Measurements from ENCODE around the gene KCNQ5. TPM values are rescaled to one million over a fixed set of nuclear protein-coding genes. Genes with fewer than 3 reads are reported as not detected.

The KCNQ5 gene
- total RNA-seq, 2 donors from 2014 or later: 0.22 to 0.56 TPM

DNA sequence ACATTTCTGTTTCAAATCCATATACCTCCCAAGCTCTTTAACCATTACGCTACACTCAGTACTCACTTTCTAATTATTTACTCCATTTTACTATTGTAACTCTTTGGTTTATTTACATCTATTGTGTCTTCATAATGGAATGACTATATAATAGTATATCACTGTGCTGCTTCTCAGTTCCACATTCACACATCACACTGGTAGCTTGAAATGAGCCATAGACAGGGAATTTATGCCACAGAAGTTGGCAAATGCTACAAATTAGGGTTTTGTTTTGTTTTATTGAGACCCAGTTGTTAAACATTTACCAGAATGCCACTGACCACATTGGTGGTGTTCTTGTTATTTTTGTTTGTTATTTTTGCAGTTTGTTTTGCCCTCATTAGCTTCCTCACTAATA lies 213.9 kb downstream of the KCNQ5 start:
- H3K9ac ChIP-seq (ENCODE audit: low read depth in 2 of 2, low read length in 2 of 2): no peak overlapping the region
- no peaks in the 10 kb centered on the region for H3K36me3 ChIP-seq
- TF ChIP-seq, protein P1, sequence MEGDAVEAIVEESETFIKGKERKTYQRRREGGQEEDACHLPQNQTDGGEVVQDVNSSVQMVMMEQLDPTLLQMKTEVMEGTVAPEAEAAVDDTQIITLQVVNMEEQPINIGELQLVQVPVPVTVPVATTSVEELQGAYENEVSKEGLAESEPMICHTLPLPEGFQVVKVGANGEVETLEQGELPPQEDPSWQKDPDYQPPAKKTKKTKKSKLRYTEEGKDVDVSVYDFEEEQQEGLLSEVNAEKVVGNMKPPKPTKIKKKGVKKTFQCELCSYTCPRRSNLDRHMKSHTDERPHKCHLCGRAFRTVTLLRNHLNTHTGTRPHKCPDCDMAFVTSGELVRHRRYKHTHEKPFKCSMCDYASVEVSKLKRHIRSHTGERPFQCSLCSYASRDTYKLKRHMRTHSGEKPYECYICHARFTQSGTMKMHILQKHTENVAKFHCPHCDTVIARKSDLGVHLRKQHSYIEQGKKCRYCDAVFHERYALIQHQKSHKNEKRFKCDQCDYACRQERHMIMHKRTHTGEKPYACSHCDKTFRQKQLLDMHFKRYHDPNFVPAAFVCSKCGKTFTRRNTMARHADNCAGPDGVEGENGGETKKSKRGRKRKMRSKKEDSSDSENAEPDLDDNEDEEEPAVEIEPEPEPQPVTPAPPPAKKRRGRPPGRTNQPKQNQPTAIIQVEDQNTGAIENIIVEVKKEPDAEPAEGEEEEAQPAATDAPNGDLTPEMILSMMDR (IDR thresholded peaks at IDR 0.05): no peak
- no peaks in the 10 kb centered on the region for H3K27me3 ChIP-seq
- H3K4me3 ChIP-seq: no peak overlapping the region
- H3K4me1 ChIP-seq: no peaks in the 10 kb centered on the region
- no peak for DNase-seq
- no peak overlapping the region for H3K27ac ChIP-seq
- no peaks in the 10 kb centered on the region for H3K9me3 ChIP-seq
- intact Hi-C loops (cut with DNase I): no loop called here

GRCh38 chr6:72836971-72837370 lies 215.1 kb downstream of the KCNQ5 start:
- no peaks in the 10 kb centered on the region for H3K36me3 ChIP-seq
- intact Hi-C loops (cut with DNase I): no loop called here
- TF ChIP-seq, protein P1 (IDR thresholded peaks at IDR 0.05): no peak
- no peaks in the 10 kb centered on the region for H3K27me3 ChIP-seq
- no peaks in the 10 kb centered on the region for H3K9me3 ChIP-seq
- H3K9ac ChIP-seq (ENCODE audit: low read depth in 2 of 2, low read length in 2 of 2): no peak overlapping the region
- H3K4me1 ChIP-seq: no peaks in the 10 kb centered on the region
- DNase-seq: no peak
- H3K4me3 ChIP-seq: no peak overlapping the region
- H3K27ac ChIP-seq: no peak overlapping the region

GRCh38 chr6:72841195-72841594 lies 219.3 kb downstream of the KCNQ5 start:
- TF ChIP-seq, protein P1 (IDR thresholded peaks at IDR 0.05): no peak
- intact Hi-C loops (cut with DNase I): no loop called here
- Histone ChIP-seq H3K9me3 (no peaks in the 10 kb centered on the region), H3K36me3 (no peaks in the 10 kb centered on the region), H3K9ac (ENCODE audit: low read depth in 2 of 2, low read length in 2 of 2) (no peak overlapping the region), H3K27ac (no peak overlapping the region), H3K4me1 (no peaks in the 10 kb centered on the region), H3K27me3 (no peaks in the 10 kb centered on the region), H3K4me3 (no peak overlapping the region)
- DNase-seq: no peak

- Histone ChIP-seq H3K9ac (ENCODE audit: low read depth in 2 of 2, low read length in 2 of 2) (no peak overlapping the region), H3K27ac (no peak overlapping the region), H3K4me3 (no peak overlapping the region), H3K9me3 (no peaks in the 10 kb centered on the region), H3K27me3 (no peaks in the 10 kb centered on the region), H3K4me1 (no peaks in the 10 kb centered on the region), H3K36me3 (no peaks in the 10 kb centered on the region)
- intact Hi-C loops (cut with DNase I): no loop called here
- no peak for DNase-seq
- TF ChIP-seq, protein P1 (IDR thresholded peaks at IDR 0.05): no peak
Measured at GRCh38 chr6:72842140-72842539, 220.3 kb downstream of the KCNQ5 start.

GRCh38 chr6:72844614-72845013 lies 222.8 kb downstream of the KCNQ5 start:
- H3K4me3 ChIP-seq: no peak overlapping the region
- no peaks in the 10 kb centered on the region for H3K9me3 ChIP-seq
- no peaks in the 10 kb centered on the region for H3K4me1 ChIP-seq
- intact Hi-C loops (cut with DNase I): no loop called here
- TF ChIP-seq, protein P1 (IDR thresholded peaks at IDR 0.05): no peak
- DNase-seq: no peak
- no peaks in the 10 kb centered on the region for H3K36me3 ChIP-seq
- no peak overlapping the region for H3K9ac ChIP-seq (ENCODE audit: low read depth in 2 of 2, low read length in 2 of 2)
- no peaks in the 10 kb centered on the region for H3K27me3 ChIP-seq
- no peak overlapping the region for H3K27ac ChIP-seq

- TF ChIP-seq, protein P1 (IDR thresholded peaks at IDR 0.05): no peak
- no peaks in the 10 kb centered on the region for H3K4me1 ChIP-seq
- intact Hi-C loops (cut with DNase I): no loop called here
- no peaks in the 10 kb centered on the region for H3K36me3 ChIP-seq
- H3K4me3 ChIP-seq: no peak overlapping the region
- no peak for DNase-seq
- H3K27me3 ChIP-seq: no peaks in the 10 kb centered on the region
- no peak overlapping the region for H3K9ac ChIP-seq (ENCODE audit: low read depth in 2 of 2, low read length in 2 of 2)
- H3K27ac ChIP-seq: no peak overlapping the region
- H3K9me3 ChIP-seq: no peaks in the 10 kb centered on the region
Measured at GRCh38 chr6:72849346-72849745, 227.5 kb downstream of the KCNQ5 start.
